GM23338 (cell line): Measurements from ENCODE around the gene KRT2. TPM values are rescaled to one million over a fixed set of nuclear protein-coding genes. Genes with fewer than 3 reads are reported as not detected.

Experiments used
- ATAC-seq: fragments of 200-7000 bp; cut with Tn5 transposase; 3 replicates; pipeline ENCODE4 v1.9.1; 2020
- DNase-seq: peaks from one replicate; pipeline ENCODE4 v3.0.0-alpha.2; 2015; ENCODE audit warnings: low spot score
- H2AFZ ChIP-seq: fragments of 200-600 bp; sonication (generic); 2 replicates; pipeline ENCODE4 v1.8.0; 2016; ENCODE audit warnings: antibody characterized with exemption, mild to moderate bottlenecking, moderate library complexity
- H3F3A ChIP-seq: fragments of 200-600 bp; sonication (generic); replicated peaks from 2 replicates; pipeline ENCODE4 v1.8.0; 2017; ENCODE audit warnings: antibody characterized with exemption, mixed run types, low read depth
- H3K27ac ChIP-seq: fragments of 200-600 bp; sonication (generic); 2 replicates; pipeline ENCODE4 v1.6.1; 2016; ENCODE audit warnings: low read depth
- H3K27me3 ChIP-seq: fragments of 200-600 bp; sonication (generic); 2 replicates; pipeline ENCODE4 v1.8.0; 2016; ENCODE audit warnings: mild to moderate bottlenecking, mixed run types, moderate library complexity; ENCODE audit not compliant: insufficient read depth
- H3K36me3 ChIP-seq: fragments of 200-600 bp; sonication (generic); 2 replicates; pipeline ENCODE4 v1.8.0; 2016; ENCODE audit warnings: mild to moderate bottlenecking; ENCODE audit not compliant: insufficient read depth
- H3K4me1 ChIP-seq: fragments of 200-600 bp; sonication (generic); 2 replicates; pipeline ENCODE4 v1.8.0; 2016; ENCODE audit warnings: mild to moderate bottlenecking, moderate library complexity; ENCODE audit not compliant: insufficient read depth
- H3K4me2 ChIP-seq: fragments of 200-600 bp; sonication (generic); 2 replicates; pipeline ENCODE4 v1.7.1; 2017; ENCODE audit warnings: mixed run types
- H3K4me3 ChIP-seq: fragments of 200-600 bp; sonication (generic); 2 replicates; pipeline ENCODE4 v1.6.1; 2016; ENCODE audit warnings: mixed run types
- H3K79me2 ChIP-seq: fragments of 200-600 bp; sonication (generic); replicated peaks from 2 replicates; pipeline ENCODE4 v1.8.0; 2017; ENCODE audit warnings: mild to moderate bottlenecking; ENCODE audit not compliant: insufficient read depth
- H3K9me2 ChIP-seq: fragments of 200-600 bp; sonication (generic); 2 replicates; pipeline ENCODE4 v1.8.0; 2017; ENCODE audit not compliant: insufficient read depth
- H4K20me1 ChIP-seq: fragments of 200-600 bp; sonication (generic); replicated peaks from 2 replicates; pipeline ENCODE4 v1.8.0; 2017; ENCODE audit warnings: mild to moderate bottlenecking; ENCODE audit not compliant: insufficient read depth
- H3K27ac Mint-ChIP-seq: 2 replicates; pipeline ENCODE4 v1.8.0; 2020; ENCODE audit warnings: inconsistent platforms, mild to moderate bottlenecking, moderate library complexity, mixed read lengths
- H3K27me3 Mint-ChIP-seq: 3 replicates; pipeline ENCODE4 v1.8.0; 2022; ENCODE audit warnings: low read depth, mild to moderate bottlenecking, moderate library complexity, mixed read lengths, inconsistent platforms; ENCODE audit not compliant: insufficient read depth, poor library complexity
- H3K36me3 Mint-ChIP-seq: 3 replicates; pipeline ENCODE4 v1.8.0; 2021; ENCODE audit warnings: low read depth, mild to moderate bottlenecking, inconsistent platforms, moderate library complexity, mixed read lengths
- H3K4me1 Mint-ChIP-seq: 3 replicates; pipeline ENCODE4 v1.8.0; 2020; ENCODE audit warnings: mild to moderate bottlenecking, inconsistent platforms, mixed read lengths
- H3K4me3 Mint-ChIP-seq: 3 replicates; pipeline ENCODE4 v1.8.0; 2021; ENCODE audit warnings: moderate library complexity, mild to moderate bottlenecking, inconsistent platforms, mixed read lengths
- H3K9me3 Mint-ChIP-seq: 3 replicates; pipeline ENCODE4 v1.8.0; 2020; ENCODE audit warnings: moderate library complexity, mild to moderate bottlenecking, inconsistent platforms, mixed read lengths
- CREB1 ChIP-seq: fragments of 250-450 bp; sonication (Bioruptor Pico); IDR thresholded peaks from 2 replicates; pipeline ENCODE4 v1.5.0; 2020; ENCODE audit warnings: low read depth, mild to moderate bottlenecking, moderate library complexity
- EZH2 ChIP-seq: fragments of 200-600 bp; sonication (generic); IDR thresholded peaks from one replicate; pipeline ENCODE4 v1.8.0; 2017; ENCODE audit warnings: antibody characterized with exemption, mild to moderate bottlenecking, low read depth; ENCODE audit not compliant: unreplicated experiment
- EZH2phosphoT487 ChIP-seq: fragments of 200-600 bp; sonication (generic); IDR thresholded peaks from one replicate; pipeline ENCODE4 v1.8.1; 2018; ENCODE audit warnings: antibody characterized with exemption; ENCODE audit not compliant: unreplicated experiment
- JUNB ChIP-seq: IDR thresholded peaks from one replicate; pipeline ENCODE4 v1.6.1; 2016; ENCODE audit warnings: antibody characterized with exemption; ENCODE audit not compliant: unreplicated experiment
- NANOG ChIP-seq: IDR thresholded peaks from 2 replicates; pipeline ENCODE4 v1.6.1; 2016; ENCODE audit warnings: antibody characterized with exemption, borderline replicate concordance
- POLR2AphosphoS5 ChIP-seq: IDR thresholded peaks from 2 replicates; pipeline ENCODE4 v1.6.1; 2016; ENCODE audit warnings: antibody characterized with exemption, low read depth
- STAT1 ChIP-seq: IDR thresholded peaks from one replicate; pipeline ENCODE4 v1.6.1; 2016; ENCODE audit warnings: antibody characterized with exemption; ENCODE audit not compliant: unreplicated experiment
- ZNF114 ChIP-seq: fragments of 250-450 bp; sonication (Bioruptor Pico); IDR thresholded peaks from 2 replicates; pipeline ENCODE4 v1.5.0; 2020; ENCODE audit warnings: mild to moderate bottlenecking, moderate library complexity
- ZNF331 ChIP-seq: fragments of 250-450 bp; sonication (Bioruptor Pico); IDR thresholded peaks from 2 replicates; pipeline ENCODE4 v1.5.0; 2020; ENCODE audit warnings: low read depth, mild to moderate bottlenecking, moderate library complexity
- polyA plus RNA-seq: library from polyadenylated mRNA; unstranded; fragments of >200 nt; fragmentation: Nextera tagmentation; extraction: Ambion mirVana; gene quantifications from 2 replicates; pipeline ENCODE4 v1.2.1, GENCODE V29; 2016
- total RNA-seq: library from RNA; depleted of rRNA; stranded (reverse); fragments of >200 nt; shearing (Covaris generic); gene quantifications from 2 replicates; pipeline ENCODE4 v1.2.3, GENCODE V29; 2014
- TF ChIP-seq, protein P1 (sequence below): IDR thresholded peaks from 2 replicates; pipeline ENCODE4 v1.6.1; 2016; ENCODE audit warnings: antibody characterized with exemption
- TF ChIP-seq, protein P2 (sequence below): IDR thresholded peaks from one replicate; pipeline ENCODE4 v1.6.1; 2018; ENCODE audit warnings: antibody characterized with exemption; ENCODE audit not compliant: unreplicated experiment
- TF ChIP-seq, protein P3 (sequence below), 2 experiments: fragments of 200-600 bp in 1 of 2; sonication (generic) in 1 of 2; conservative IDR thresholded peaks; 2 replicates each; pipeline versions ENCODE4 v1.5.1 to v1.6.1; 2016 to 2017; ENCODE audit warnings: antibody characterized with exemption in 2 of 2, low read depth in 2 of 2, mild to moderate bottlenecking in 2 of 2, moderate library complexity in 1 of 2

KRT2 gene
- total and polyA plus RNA-seq, 2 experiments from 2014 or later = not detected

DNA sequence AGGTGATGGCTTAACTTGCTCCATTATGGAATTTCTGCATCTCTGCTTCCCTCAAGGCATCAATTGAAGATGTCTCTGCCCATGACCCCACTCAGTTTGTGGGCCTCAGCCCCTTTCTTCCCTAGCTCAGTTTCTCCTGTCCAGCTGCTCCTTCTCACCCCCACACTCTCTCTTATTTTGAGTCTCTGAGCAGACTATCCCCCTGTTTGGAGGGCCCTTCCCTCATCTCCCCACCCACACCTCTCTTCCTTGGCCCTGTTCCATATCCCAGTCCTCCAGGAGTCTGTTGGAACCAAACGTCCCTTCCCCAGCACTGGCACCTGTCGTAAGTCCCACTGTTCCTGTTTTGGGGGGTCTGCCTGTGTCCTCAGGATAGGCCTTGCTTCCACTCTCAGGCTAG is 36.5 kb upstream of the KRT2 start:
- H3K4me3 ChIP-seq = no peak overlapping the region
- no peaks in the 10 kb centered on the region for H3K9me2 ChIP-seq
- Mint-ChIP-seq H3K9me3 (no peaks in the 10 kb centered on the region), H3K27ac (no peak overlapping the region), H3K4me1 (peaks cover 8% of the 10 kb centered on the region), H3K27me3 (peaks cover 28% of the 10 kb centered on the region), H3K36me3 (no peaks in the 10 kb centered on the region), H3K4me3 (no peak overlapping the region)
- TF ChIP-seq JUNB (no peak), STAT1 (no peak), NANOG (no peak), EZH2phosphoT487 (no peak), ZNF331 (CRISPR knock-in tag) (no peak), POLR2AphosphoS5 (no peak), ZNF114 (CRISPR knock-in tag) (no peak), EZH2 (no peak), CREB1 (CRISPR knock-in tag) (no peak)
- TF ChIP-seq, protein P1, sequence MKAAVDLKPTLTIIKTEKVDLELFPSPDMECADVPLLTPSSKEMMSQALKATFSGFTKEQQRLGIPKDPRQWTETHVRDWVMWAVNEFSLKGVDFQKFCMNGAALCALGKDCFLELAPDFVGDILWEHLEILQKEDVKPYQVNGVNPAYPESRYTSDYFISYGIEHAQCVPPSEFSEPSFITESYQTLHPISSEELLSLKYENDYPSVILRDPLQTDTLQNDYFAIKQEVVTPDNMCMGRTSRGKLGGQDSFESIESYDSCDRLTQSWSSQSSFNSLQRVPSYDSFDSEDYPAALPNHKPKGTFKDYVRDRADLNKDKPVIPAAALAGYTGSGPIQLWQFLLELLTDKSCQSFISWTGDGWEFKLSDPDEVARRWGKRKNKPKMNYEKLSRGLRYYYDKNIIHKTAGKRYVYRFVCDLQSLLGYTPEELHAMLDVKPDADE = no peak
- TF ChIP-seq, protein P2, sequence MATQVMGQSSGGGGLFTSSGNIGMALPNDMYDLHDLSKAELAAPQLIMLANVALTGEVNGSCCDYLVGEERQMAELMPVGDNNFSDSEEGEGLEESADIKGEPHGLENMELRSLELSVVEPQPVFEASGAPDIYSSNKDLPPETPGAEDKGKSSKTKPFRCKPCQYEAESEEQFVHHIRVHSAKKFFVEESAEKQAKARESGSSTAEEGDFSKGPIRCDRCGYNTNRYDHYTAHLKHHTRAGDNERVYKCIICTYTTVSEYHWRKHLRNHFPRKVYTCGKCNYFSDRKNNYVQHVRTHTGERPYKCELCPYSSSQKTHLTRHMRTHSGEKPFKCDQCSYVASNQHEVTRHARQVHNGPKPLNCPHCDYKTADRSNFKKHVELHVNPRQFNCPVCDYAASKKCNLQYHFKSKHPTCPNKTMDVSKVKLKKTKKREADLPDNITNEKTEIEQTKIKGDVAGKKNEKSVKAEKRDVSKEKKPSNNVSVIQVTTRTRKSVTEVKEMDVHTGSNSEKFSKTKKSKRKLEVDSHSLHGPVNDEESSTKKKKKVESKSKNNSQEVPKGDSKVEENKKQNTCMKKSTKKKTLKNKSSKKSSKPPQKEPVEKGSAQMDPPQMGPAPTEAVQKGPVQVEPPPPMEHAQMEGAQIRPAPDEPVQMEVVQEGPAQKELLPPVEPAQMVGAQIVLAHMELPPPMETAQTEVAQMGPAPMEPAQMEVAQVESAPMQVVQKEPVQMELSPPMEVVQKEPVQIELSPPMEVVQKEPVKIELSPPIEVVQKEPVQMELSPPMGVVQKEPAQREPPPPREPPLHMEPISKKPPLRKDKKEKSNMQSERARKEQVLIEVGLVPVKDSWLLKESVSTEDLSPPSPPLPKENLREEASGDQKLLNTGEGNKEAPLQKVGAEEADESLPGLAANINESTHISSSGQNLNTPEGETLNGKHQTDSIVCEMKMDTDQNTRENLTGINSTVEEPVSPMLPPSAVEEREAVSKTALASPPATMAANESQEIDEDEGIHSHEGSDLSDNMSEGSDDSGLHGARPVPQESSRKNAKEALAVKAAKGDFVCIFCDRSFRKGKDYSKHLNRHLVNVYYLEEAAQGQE = no peak
- TF ChIP-seq, protein P3, sequence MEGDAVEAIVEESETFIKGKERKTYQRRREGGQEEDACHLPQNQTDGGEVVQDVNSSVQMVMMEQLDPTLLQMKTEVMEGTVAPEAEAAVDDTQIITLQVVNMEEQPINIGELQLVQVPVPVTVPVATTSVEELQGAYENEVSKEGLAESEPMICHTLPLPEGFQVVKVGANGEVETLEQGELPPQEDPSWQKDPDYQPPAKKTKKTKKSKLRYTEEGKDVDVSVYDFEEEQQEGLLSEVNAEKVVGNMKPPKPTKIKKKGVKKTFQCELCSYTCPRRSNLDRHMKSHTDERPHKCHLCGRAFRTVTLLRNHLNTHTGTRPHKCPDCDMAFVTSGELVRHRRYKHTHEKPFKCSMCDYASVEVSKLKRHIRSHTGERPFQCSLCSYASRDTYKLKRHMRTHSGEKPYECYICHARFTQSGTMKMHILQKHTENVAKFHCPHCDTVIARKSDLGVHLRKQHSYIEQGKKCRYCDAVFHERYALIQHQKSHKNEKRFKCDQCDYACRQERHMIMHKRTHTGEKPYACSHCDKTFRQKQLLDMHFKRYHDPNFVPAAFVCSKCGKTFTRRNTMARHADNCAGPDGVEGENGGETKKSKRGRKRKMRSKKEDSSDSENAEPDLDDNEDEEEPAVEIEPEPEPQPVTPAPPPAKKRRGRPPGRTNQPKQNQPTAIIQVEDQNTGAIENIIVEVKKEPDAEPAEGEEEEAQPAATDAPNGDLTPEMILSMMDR (conservative IDR thresholded peaks at IDR 0.05; ENCODE audit: low read depth in 2 of 2) = no peak
- DNase-seq = no peak
- no peak overlapping the region for H3K4me2 ChIP-seq
- H3K27me3 ChIP-seq = peaks cover 28% of the 10 kb centered on the region
- no peaks in the 10 kb centered on the region for H3K36me3 ChIP-seq
- ATAC-seq = no peak
- H3K4me1 ChIP-seq = peaks cover 9% of the 10 kb centered on the region
- no peaks in the 10 kb centered on the region for H3K79me2 ChIP-seq
- H3F3A ChIP-seq = no peaks in the 10 kb centered on the region
- no peak overlapping the region for H3K27ac ChIP-seq
- H2AFZ ChIP-seq = no peak overlapping the region
- no peaks in the 10 kb centered on the region for H4K20me1 ChIP-seq
